ENCODE measurements around the gene SYF2. TPM values are rescaled to one million over a fixed set of nuclear protein-coding genes. Genes with fewer than 3 reads are reported as not detected.

SYF2 gene
- total and polyA plus RNA-seq, 2 experiments from 2014 or later, result 24.6 to 82.6 TPM

- H3K79me2 ChIP-seq (replicated peaks; ENCODE audit: insufficient read depth), result no peaks in the 10 kb centered on the region
- Mint-ChIP-seq H3K9me3 (no peaks in the 10 kb centered on the region), H3K27me3 (ENCODE audit: insufficient read depth, low read depth, poor library complexity) (peaks cover 3% of the 10 kb centered on the region), H3K4me3 (no peak overlapping the region), H3K36me3 (ENCODE audit: low read depth) (no peaks in the 10 kb centered on the region), H3K27ac (peak overlapping the region; percentile 28; the same call in 1 of the 2 replicates), H3K4me1 (no peaks in the 10 kb centered on the region)
- DNase-seq (ENCODE audit: low spot score) (no peak), ATAC-seq (no peak)
- H3F3A ChIP-seq (replicated peaks; ENCODE audit: low read depth), result no peaks in the 10 kb centered on the region
- H4K20me1 ChIP-seq (replicated peaks; ENCODE audit: insufficient read depth), result no peaks in the 10 kb centered on the region
- H3K4me2 ChIP-seq, result no peak overlapping the region
- no peak overlapping the region for H2AFZ ChIP-seq
- no peak overlapping the region for H3K4me3 ChIP-seq
- H3K4me1 ChIP-seq (ENCODE audit: insufficient read depth), result no peaks in the 10 kb centered on the region
- H3K36me3 ChIP-seq (ENCODE audit: insufficient read depth), result no peaks in the 10 kb centered on the region
- H3K27me3 ChIP-seq (ENCODE audit: insufficient read depth), result no peaks in the 10 kb centered on the region
- no peak for TF ChIP-seq JUNB (IDR thresholded peaks at IDR 0.05; ENCODE audit: unreplicated experiment)
- no peak for TF ChIP-seq STAT1 (IDR thresholded peaks at IDR 0.05; ENCODE audit: unreplicated experiment)
- no peak for TF ChIP-seq CTCF (conservative IDR thresholded peaks at IDR 0.05; ENCODE audit: low read depth in 2 of 2)
- no peaks in the 10 kb centered on the region for H3K9me2 ChIP-seq (ENCODE audit: insufficient read depth)
- H3K27ac ChIP-seq (ENCODE audit: low read depth), result no peak overlapping the region
These were observed 48.9 kb downstream of the SYF2 start for GRCh38 chr1:25183126-25183980.

DNA sequence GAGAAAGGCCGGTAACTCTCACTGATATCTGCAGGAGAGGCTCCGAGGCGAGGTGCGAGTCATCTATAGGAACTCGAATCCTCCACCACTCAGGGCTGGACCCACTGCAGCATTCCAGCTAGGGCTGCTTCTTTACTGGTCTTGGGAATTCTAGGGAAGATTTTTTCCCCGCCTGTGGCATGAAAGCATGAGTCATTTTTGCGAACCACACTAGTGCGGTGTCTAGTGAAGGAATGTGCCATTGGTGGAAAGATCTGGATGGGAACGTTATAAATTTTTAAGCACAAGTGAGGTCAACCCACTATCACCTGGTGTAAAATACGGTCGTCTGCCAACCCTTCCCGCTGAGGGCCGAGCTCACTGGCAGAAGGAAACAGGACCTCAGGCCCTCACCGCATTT lies 49.7 kb downstream of the SYF2 start:
- H2AFZ ChIP-seq, result no peak overlapping the region
- H3F3A ChIP-seq (replicated peaks; ENCODE audit: low read depth), result no peaks in the 10 kb centered on the region
- DNase-seq (ENCODE audit: low spot score) (no peak), ATAC-seq (no peak)
- peaks cover 3% of the 10 kb centered on the region for H3K27me3 Mint-ChIP-seq (ENCODE audit: insufficient read depth, low read depth, poor library complexity)
- no peaks in the 10 kb centered on the region; the same call in 2 of the 3 replicates for H3K36me3 Mint-ChIP-seq (ENCODE audit: low read depth)
- H3K79me2 ChIP-seq (replicated peaks; ENCODE audit: insufficient read depth), result no peaks in the 10 kb centered on the region
- no peak overlapping the region for H3K4me3 Mint-ChIP-seq
- H3K4me1 ChIP-seq (ENCODE audit: insufficient read depth), result no peaks in the 10 kb centered on the region
- TF ChIP-seq STAT1 (IDR thresholded peaks at IDR 0.05; ENCODE audit: unreplicated experiment) (no peak), CTCF (conservative IDR thresholded peaks at IDR 0.05; ENCODE audit: low read depth in 2 of 2) (no peak), POLR2AphosphoS5 (IDR thresholded peaks at IDR 0.05; ENCODE audit: low read depth) (no peak), EZH2phosphoT487 (IDR thresholded peaks at IDR 0.05; ENCODE audit: unreplicated experiment) (no peak), JUNB (IDR thresholded peaks at IDR 0.05; ENCODE audit: unreplicated experiment) (no peak)
- no peaks in the 10 kb centered on the region for H3K36me3 ChIP-seq (ENCODE audit: insufficient read depth)
- no peak overlapping the region for H3K4me2 ChIP-seq
- no peaks in the 10 kb centered on the region for H3K27me3 ChIP-seq (ENCODE audit: insufficient read depth)
- no peaks in the 10 kb centered on the region for H3K4me1 Mint-ChIP-seq
- H4K20me1 ChIP-seq (replicated peaks; ENCODE audit: insufficient read depth), result no peaks in the 10 kb centered on the region
- H3K27ac Mint-ChIP-seq, result no peak overlapping the region
- H3K9me3 Mint-ChIP-seq, result peaks cover 3% of the 10 kb centered on the region; the same call in 2 of the 3 replicates
- H3K27ac ChIP-seq (ENCODE audit: low read depth), result no peak overlapping the region
- no peak overlapping the region for H3K4me3 ChIP-seq
- H3K9me2 ChIP-seq (ENCODE audit: insufficient read depth), result no peaks in the 10 kb centered on the region
